Endothelial cell of umbilical vein (primary cell): ENCODE measurements around the gene OR2A14. TPM values are rescaled to one million over a fixed set of nuclear protein-coding genes. Genes with fewer than 3 reads are reported as not detected.
"Not testable (repeated sequence)": the region's sequence is repeated elsewhere in the genome, so short reads cannot be mapped to it uniquely, and the experiment has no call there.

Experiments
- BruUV-seq: library from RNA; stranded (reverse); fragments of 400-500 nt; replicated peaks from 2 replicates; lab custom pipeline; 2021; lab: Mats Ljungman, UMichigan
- CTCF ChIA-PET: fragments of 300-600, 350-600 bp; sonication (Branson Sonifier 250); formaldehyde crosslinking; loops from one replicate; lab custom pipeline; 2021; ENCODE audit warnings: antibody characterized with exemption, inconsistent platforms; lab: Charles Lee
- POLR2A ChIA-PET: fragments of 300-600, 350-600 bp; sonication (Branson Sonifier 250); formaldehyde crosslinking; loops from one replicate; lab custom pipeline; 2021; ENCODE audit warnings: antibody characterized with exemption, inconsistent platforms; lab: Charles Lee
- DNase-seq: peaks from one replicate; pipeline ENCODE4 v3.0.0-alpha.2; 2011; ENCODE audit warnings: low read depth, low spot score
- FAIRE-seq: peaks from 2 replicates; lab custom pipeline; 2011; peaks lifted over from hg19 to GRCh38; lab: Jason Lieb, UNC
- H2AFZ ChIP-seq: 2 replicates; pipeline ENCODE4 v1.6.0; 2012; ENCODE audit warnings: low read depth, low read length, control low read depth, inconsistent platforms
- H3K27ac ChIP-seq: 2 replicates; pipeline ENCODE4 v1.5.1; 2011; ENCODE audit warnings: low read depth, mild to moderate bottlenecking, control low read depth, low read length, moderate library complexity; ENCODE audit not compliant: insufficient read depth
- H3K27me3 ChIP-seq, 2 experiments: 2 replicates each; pipeline versions ENCODE4 v1.6.0 to v1.6.1; 2011; ENCODE audit warnings: low read length in 2 of 2, mixed read lengths in 1 of 2; ENCODE audit not compliant: control insufficient read depth in 2 of 2, insufficient read depth in 2 of 2
- H3K36me3 ChIP-seq, 2 experiments: 2 replicates in 1 of 2; 3 replicates in 1 of 2; pipeline ENCODE4 v1.5.1; 2011; ENCODE audit warnings: low read length in 2 of 2, mild to moderate bottlenecking in 1 of 2, moderate library complexity in 1 of 2; ENCODE audit not compliant: control insufficient read depth in 2 of 2, insufficient read depth in 2 of 2; ENCODE audit errors: extremely low read depth in 1 of 2
- H3K4me1 ChIP-seq: 3 replicates; pipeline ENCODE4 v1.5.1; 2011; ENCODE audit warnings: mild to moderate bottlenecking, low read length; ENCODE audit not compliant: control insufficient read depth, insufficient read depth; ENCODE audit errors: extremely low read depth
- H3K4me2 ChIP-seq: 2 replicates; pipeline ENCODE4 v1.6.1; 2011; ENCODE audit warnings: low read length, control low read depth, mixed read lengths; ENCODE audit not compliant: insufficient read depth
- H3K4me3 ChIP-seq, 3 experiments: fragments of 200-600 bp in 1 of 3; sonication (generic), shearing (Covaris generic) in 1 of 3; replicated peaks in 1 of 3; 2 replicates each; pipeline ENCODE4 v1.5.1; 2011 to 2016; ENCODE audit warnings: control low read depth in 3 of 3, low read length in 3 of 3, mild to moderate bottlenecking in 2 of 3, inconsistent platforms in 1 of 3, low read depth in 1 of 3, moderate library complexity in 1 of 3; ENCODE audit not compliant: insufficient read depth in 1 of 3
- H3K79me2 ChIP-seq: 2 replicates; pipeline ENCODE4 v1.6.0; 2012; ENCODE audit warnings: low read length, inconsistent platforms; ENCODE audit not compliant: control insufficient read depth, insufficient read depth
- H3K9ac ChIP-seq: replicated peaks from 2 replicates; pipeline ENCODE3; 2011; ENCODE audit warnings: low read length, control low read depth; ENCODE audit not compliant: insufficient read depth; ENCODE audit errors: extremely low read depth
- H3K9me1 ChIP-seq: replicated peaks from 3 replicates; pipeline ENCODE4 v1.6.0; 2011; ENCODE audit warnings: mild to moderate bottlenecking, low read length; ENCODE audit not compliant: control insufficient read depth, insufficient read depth; ENCODE audit errors: extremely low read depth
- H3K9me3 ChIP-seq: replicated peaks from 2 replicates; pipeline ENCODE4 v1.5.1; 2012; ENCODE audit warnings: low read length, inconsistent platforms; ENCODE audit not compliant: control insufficient read depth, insufficient read depth
- H4K20me1 ChIP-seq: replicated peaks from 2 replicates; pipeline ENCODE3; 2011; ENCODE audit warnings: mild to moderate bottlenecking, low read length; ENCODE audit not compliant: control insufficient read depth, insufficient read depth; ENCODE audit errors: extremely low read depth
- CTCF ChIP-seq, 2 donors: IDR thresholded peaks; 1 replicate in 1 of 2; 2 replicates in 1 of 2; pipeline ENCODE4 v1.5.1; 2011; ENCODE audit warnings: low read length in 2 of 2, mild to moderate bottlenecking in 2 of 2, moderate library complexity in 2 of 2, control low read depth in 1 of 2, inconsistent platforms in 1 of 2, low read depth in 1 of 2; ENCODE audit not compliant: insufficient read depth in 1 of 2; ENCODE audit errors: extremely low read depth in 1 of 2
- dilution Hi-C: fragments of 300-500 bp; cut with MboI; formaldehyde crosslinking; loops from one replicate; pipeline ENCODE4 v1.15.0; 2019; ENCODE audit warnings: low sequenced_read_pairs; ENCODE audit not compliant: extremely low pct_ligation_motif_present
- intact Hi-C: fragments of 100-400 bp; cut with micrococcal nuclease; formaldehyde crosslinking; loops from one replicate; pipeline ENCODE4 v1.10.0; 2022
- polyA plus RNA-seq, 4 experiments: library from polyadenylated mRNA; depleted of rRNA in 3 of 4; stranded (reverse) in 3 of 4; unstranded in 1 of 4; fragments of >200 nt; gene quantifications; 2 replicates each; pipeline versions ENCODE4 v1.2.1 to v1.2.3, GENCODE V29; 2011 to 2012; ENCODE audit warnings: missing spikeins in 1 of 4
- small RNA-seq: library from RNA; depleted of rRNA; stranded (forward); fragments of <200 nt; gene quantifications from one replicate; pipeline ENCODE3, GENCODE V24; 2012; ENCODE audit warnings: low replicate concordance, low read depth; ENCODE audit not compliant: insufficient read depth, insufficient read length
- total RNA-seq: library from RNA; stranded (reverse); gene quantifications from 2 replicates; pipeline ENCODE4 v1.2.3, GENCODE V29; 2021

The OR2A14 gene
- total and polyA plus RNA-seq, 2 donors (not counting 3 experiments of a cell fraction or from before 2014, with no cell fraction given), result not detected

GRCh38 chr7:144178380-144179164 is 55.6 kb downstream of the OR2A14 start:
- H3K9me3 ChIP-seq, H3K27me3 ChIP-seq, dilution Hi-C loops, H3K36me3 ChIP-seq, H3K4me3 ChIP-seq, DNase-seq, H3K79me2 ChIP-seq, BruUV-seq, H3K9me1 ChIP-seq, intact Hi-C loops, H2AFZ ChIP-seq, H3K4me1 ChIP-seq, H3K27ac ChIP-seq, H3K4me2 ChIP-seq, POLR2A ChIA-PET, H4K20me1 ChIP-seq, H3K9ac ChIP-seq: not testable (repeated sequence)
- peak; percentile 4 for FAIRE-seq
- CTCF ChIA-PET, result interaction anchor here (1.5 to 3.2 kb wide), 2 partner anchors 213 to 218 kb away, joined by 5 to 19 read pairs; no protein-coding TSS in a partner anchor
- TF ChIP-seq CTCF (IDR thresholded peaks at IDR 0.05; ENCODE audit: extremely low read depth in 1 of 2, insufficient read depth in 1 of 2, low read depth in 1 of 2, low read length in 2 of 2), result peak in 1 of 2 donors; percentile 36

GRCh38 chr7:144179165-144179479 is 56.1 kb downstream of the OR2A14 start:
- H3K4me1 ChIP-seq, POLR2A ChIA-PET, H3K27ac ChIP-seq, H3K4me2 ChIP-seq, H3K9me3 ChIP-seq, H3K9me1 ChIP-seq, H3K9ac ChIP-seq, H4K20me1 ChIP-seq, BruUV-seq, dilution Hi-C loops, DNase-seq, CTCF ChIA-PET, H3K4me3 ChIP-seq, H2AFZ ChIP-seq, intact Hi-C loops, H3K36me3 ChIP-seq, H3K27me3 ChIP-seq, FAIRE-seq, H3K79me2 ChIP-seq: not testable (repeated sequence)

Small RNA genes lying within 50 kb of the gene (small RNA-seq; reads per million reads assigned to genes)
- gene OR2A41P, result not detected

Other genes with a start within 250 kb of the OR2A14 start
- 48.3 and 51.2 TPM in 2 replicates for gene TCAF1, start 221.0 kb upstream of the OR2A14 start, total RNA-seq
- gene TCAF1, start 221.0 kb upstream of the OR2A14 start, polyA plus RNA-seq, result 21.0 and 29.0 TPM in 2 replicates
- gene OR2F2, start 187.9 kb upstream of the OR2A14 start, total RNA-seq, result not detected in 2 replicates
- not detected in 2 replicates for gene OR2F2, start 187.9 kb upstream of the OR2A14 start, polyA plus RNA-seq
- not detected in 2 replicates for gene OR2F1, start 168.3 kb upstream of the OR2A14 start, total RNA-seq
- not detected in 2 replicates for gene OR2F1, start 168.3 kb upstream of the OR2A14 start, polyA plus RNA-seq
- not detected in 2 replicates for gene OR6B1, start 122.9 kb upstream of the OR2A14 start, total RNA-seq
- not detected in 2 replicates for gene OR6B1, start 122.9 kb upstream of the OR2A14 start, polyA plus RNA-seq
- not detected in 2 replicates for gene OR2A5, start 74.2 kb upstream of the OR2A14 start, total RNA-seq
- not detected in 2 replicates for gene OR2A5, start 74.2 kb upstream of the OR2A14 start, polyA plus RNA-seq
- gene OR2A25, start 53.4 kb upstream of the OR2A14 start, total RNA-seq, result not detected in 2 replicates
- not detected in 2 replicates for gene OR2A25, start 53.4 kb upstream of the OR2A14 start, polyA plus RNA-seq
- gene OR2A12, start 36.9 kb upstream of the OR2A14 start, total RNA-seq, result not detected in 2 replicates
- gene OR2A12, start 36.9 kb upstream of the OR2A14 start, polyA plus RNA-seq, result not detected in 2 replicates
- gene OR2A2, start 13.6 kb upstream of the OR2A14 start, total RNA-seq, result not detected in 2 replicates
- gene OR2A2, start 13.6 kb upstream of the OR2A14 start, polyA plus RNA-seq, result not detected in 2 replicates
- 0.30 TPM in 1 of 2 replicates, not detected in the other for gene CTAGE4, start 60.3 kb downstream of the OR2A14 start, total RNA-seq
- gene CTAGE4, start 60.3 kb downstream of the OR2A14 start, polyA plus RNA-seq, result 0.03 and 0.04 TPM in 2 replicates
- gene ARHGEF35, start 72.7 kb downstream of the OR2A14 start, total RNA-seq, result 0.48 and 0.82 TPM in 2 replicates
- gene ARHGEF35, start 72.7 kb downstream of the OR2A14 start, polyA plus RNA-seq, result not detected in 2 replicates
- not detected in 2 replicates for gene OR2A42, start 116.4 kb downstream of the OR2A14 start, total RNA-seq
- gene OR2A42, start 116.4 kb downstream of the OR2A14 start, polyA plus RNA-seq, result not detected in 2 replicates
- gene OR2A7, start 141.6 kb downstream of the OR2A14 start, total RNA-seq, result 0.21 TPM in 1 of 2 replicates, not detected in the other
- gene OR2A7, start 141.6 kb downstream of the OR2A14 start, polyA plus RNA-seq, result 0.10 and 0.33 TPM in 2 replicates
- 0.30 and 0.49 TPM in 2 replicates for gene CTAGE8, start 146.1 kb downstream of the OR2A14 start, total RNA-seq
- gene CTAGE8, start 146.1 kb downstream of the OR2A14 start, polyA plus RNA-seq, result 0.03 and 0.06 TPM in 2 replicates
- not detected in 2 replicates for gene OR2A1, start 189.2 kb downstream of the OR2A14 start, total RNA-seq
- 0.02 and 0.14 TPM in 2 replicates for gene OR2A1, start 189.2 kb downstream of the OR2A14 start, polyA plus RNA-seq
- gene ARHGEF5, start 232.2 kb downstream of the OR2A14 start, total RNA-seq, result 0.88 and 1.5 TPM in 2 replicates
- 1.1 TPM in 2 replicates for gene ARHGEF5, start 232.2 kb downstream of the OR2A14 start, polyA plus RNA-seq